ENCODE measurements around the gene PLG.
"Not testable (repeated sequence)": the region's sequence is repeated elsewhere in the genome, so short reads cannot be mapped to it uniquely, and the experiment has no call there.

Gene PLG

GRCh38 chr6:160667639-160668481, 34.2 kb upstream of the PLG start:
- peak; percentile 59 for DNase-seq (ENCODE audit: low read depth)
- H3K4me3 ChIP-seq (ENCODE audit: low read depth, low read length): no peak overlapping the region
- no peak for TF ChIP-seq MAX (IDR thresholded peaks at IDR 0.05; ENCODE audit: low read depth, low read length)
- no peak for TF ChIP-seq POLR2A (IDR thresholded peaks at IDR 0.05; ENCODE audit: extremely low read depth, insufficient read length)
- TF ChIP-seq MYC (IDR thresholded peaks at IDR 0.05; ENCODE audit: low read depth, low read length): no peak
- peak; percentile 64 for TF ChIP-seq CTCF (IDR thresholded peaks at IDR 0.05; ENCODE audit: low read depth, low read length)

GRCh38 chr6:160668589-160668988, 33.5 kb upstream of the PLG start:
- TF ChIP-seq CTCF (IDR thresholded peaks at IDR 0.05; ENCODE audit: low read depth, low read length): no peak
- no peak for DNase-seq (ENCODE audit: low read depth)
- H3K4me3 ChIP-seq (ENCODE audit: low read depth, low read length): no peak overlapping the region

- not testable (repeated sequence) for H3K4me3 ChIP-seq (ENCODE audit: low read depth, low read length); DNase-seq (ENCODE audit: low read depth)
Measured at GRCh38 chr6:160676418-160676817, 25.6 kb upstream of the PLG start.

GRCh38 chr6:160678230-160678629, 23.8 kb upstream of the PLG start:
- DNase-seq (ENCODE audit: low read depth): peak; percentile 21
- TF ChIP-seq CTCF (IDR thresholded peaks at IDR 0.05; ENCODE audit: low read depth, low read length) (no peak), POLR2A (IDR thresholded peaks at IDR 0.05; ENCODE audit: extremely low read depth, insufficient read length) (no peak), MAX (IDR thresholded peaks at IDR 0.05; ENCODE audit: low read depth, low read length) (no peak), MYC (IDR thresholded peaks at IDR 0.05; ENCODE audit: low read depth, low read length) (no peak)

GRCh38 chr6:160678744-160679401, 23.2 kb upstream of the PLG start:
- no peak for DNase-seq (ENCODE audit: low read depth)

More at GRCh38 chr6:160678230-160678629, 23.8 kb upstream of the PLG start:
- no peak overlapping the region for H3K4me3 ChIP-seq (ENCODE audit: low read depth, low read length)

More at GRCh38 chr6:160678744-160679401, 23.2 kb upstream of the PLG start:
- TF ChIP-seq CTCF (IDR thresholded peaks at IDR 0.05; ENCODE audit: low read depth, low read length) (no peak), MAX (IDR thresholded peaks at IDR 0.05; ENCODE audit: low read depth, low read length) (no peak), POLR2A (IDR thresholded peaks at IDR 0.05; ENCODE audit: extremely low read depth, insufficient read length) (no peak), MYC (IDR thresholded peaks at IDR 0.05; ENCODE audit: low read depth, low read length) (no peak)
- no peak overlapping the region for H3K4me3 ChIP-seq (ENCODE audit: low read depth, low read length)
